BE2C (cell line): ENCODE measurements around the gene RAB14. TPM values are rescaled to one million over a fixed set of nuclear protein-coding genes. Genes with fewer than 3 reads are reported as not detected.

Experiments
- DNase-seq: peaks from one replicate; pipeline ENCODE4 v3.0.0-alpha.2; 2020
- H3K27me3 ChIP-seq: fragments of 250-450 bp; sonication (Bioruptor Pico); 2 replicates; pipeline ENCODE4 v1.5.1; 2020; ENCODE audit warnings: mild to moderate bottlenecking
- H3K36me3 ChIP-seq: fragments of 250-450 bp; sonication (Bioruptor Pico); 2 replicates; pipeline ENCODE4 v1.5.1; 2020; ENCODE audit warnings: mild to moderate bottlenecking
- H3K4me1 ChIP-seq: fragments of 250-450 bp; sonication (Bioruptor Pico); 2 replicates; pipeline ENCODE4 v1.5.1; 2020
- H3K4me3 ChIP-seq: 2 replicates; pipeline ENCODE4 v1.5.1; 2011; ENCODE audit warnings: low read depth, low read length
- H3K9me3 ChIP-seq: fragments of 250-450 bp; sonication (Bioruptor Pico); 2 replicates; pipeline ENCODE4 v1.5.1; 2020
- polyA plus RNA-seq: library from polyadenylated mRNA; unstranded; fragments of >200 nt; gene quantifications from one replicate; pipeline ENCODE4 v1.2.1, GENCODE V29; 2012; ENCODE audit warnings: low read depth, missing spikeins; ENCODE audit not compliant: insufficient read length, insufficient read depth
- TF ChIP-seq, protein P1 (sequence below): IDR thresholded peaks from 2 replicates; pipeline ENCODE4 v1.5.1; 2012; ENCODE audit warnings: mild to moderate bottlenecking, low read depth, low read length

Gene RAB14
- 56.2 TPM for polyA plus RNA-seq

- H3K4me3 ChIP-seq = peak within 1 kb of the TSS; percentile 86
- DNase-seq = peak; percentile 100
- no peaks in the 10 kb centered on the region for H3K27me3 ChIP-seq
- H3K9me3 ChIP-seq = no peaks in the 10 kb centered on the region
- no peaks in the 10 kb centered on the region; the same call in 1 of the 2 replicates for H3K4me1 ChIP-seq
- TF ChIP-seq, protein P1, sequence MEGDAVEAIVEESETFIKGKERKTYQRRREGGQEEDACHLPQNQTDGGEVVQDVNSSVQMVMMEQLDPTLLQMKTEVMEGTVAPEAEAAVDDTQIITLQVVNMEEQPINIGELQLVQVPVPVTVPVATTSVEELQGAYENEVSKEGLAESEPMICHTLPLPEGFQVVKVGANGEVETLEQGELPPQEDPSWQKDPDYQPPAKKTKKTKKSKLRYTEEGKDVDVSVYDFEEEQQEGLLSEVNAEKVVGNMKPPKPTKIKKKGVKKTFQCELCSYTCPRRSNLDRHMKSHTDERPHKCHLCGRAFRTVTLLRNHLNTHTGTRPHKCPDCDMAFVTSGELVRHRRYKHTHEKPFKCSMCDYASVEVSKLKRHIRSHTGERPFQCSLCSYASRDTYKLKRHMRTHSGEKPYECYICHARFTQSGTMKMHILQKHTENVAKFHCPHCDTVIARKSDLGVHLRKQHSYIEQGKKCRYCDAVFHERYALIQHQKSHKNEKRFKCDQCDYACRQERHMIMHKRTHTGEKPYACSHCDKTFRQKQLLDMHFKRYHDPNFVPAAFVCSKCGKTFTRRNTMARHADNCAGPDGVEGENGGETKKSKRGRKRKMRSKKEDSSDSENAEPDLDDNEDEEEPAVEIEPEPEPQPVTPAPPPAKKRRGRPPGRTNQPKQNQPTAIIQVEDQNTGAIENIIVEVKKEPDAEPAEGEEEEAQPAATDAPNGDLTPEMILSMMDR = peak; percentile 60
- H3K36me3 ChIP-seq = peaks cover 5% of the 10 kb centered on the region; the same call in 1 of the 2 replicates
Measured at GRCh38 chr9:121201738-121202533, at the start of gene RAB14. Gene RAB14 (minus strand): TSS chr9:121201869. CDS start chr9:121193412, 8,457 bp downstream.

DNA sequence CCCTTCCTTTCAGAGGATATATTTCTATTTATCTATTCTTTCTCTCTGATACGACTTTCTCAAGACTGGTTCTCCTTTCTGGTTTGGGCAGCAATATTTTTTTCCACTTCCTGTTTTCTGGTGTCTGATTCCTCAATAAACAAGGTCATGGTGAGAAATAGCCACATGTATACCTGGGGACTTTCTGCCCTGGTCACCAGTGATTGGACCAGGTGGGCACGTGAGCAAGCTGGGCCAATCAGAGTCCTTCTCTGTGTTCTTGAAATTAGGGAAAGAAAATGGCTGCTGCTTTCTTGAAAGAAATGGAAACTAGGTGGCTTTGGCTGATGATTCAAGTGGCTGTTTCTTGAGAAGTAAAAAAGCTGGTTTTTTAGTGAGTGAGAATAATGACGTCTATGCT, 47.9 kb upstream of the RAB14 start:
- TF ChIP-seq, protein P1 = no peak
- H3K27me3 ChIP-seq = peaks cover 2% of the 10 kb centered on the region
- no peaks in the 10 kb centered on the region for H3K9me3 ChIP-seq
- no peak overlapping the region for H3K4me3 ChIP-seq
- no peak for DNase-seq
- no peaks in the 10 kb centered on the region for H3K4me1 ChIP-seq
- no peaks in the 10 kb centered on the region for H3K36me3 ChIP-seq

- Histone ChIP-seq H3K36me3 (no peaks in the 10 kb centered on the region), H3K4me3 (no peak overlapping the region), H3K9me3 (no peaks in the 10 kb centered on the region), H3K4me1 (no peaks in the 10 kb centered on the region), H3K27me3 (no peaks in the 10 kb centered on the region)
- TF ChIP-seq, protein P1 = no peak
- DNase-seq = no peak
Measured at GRCh38 chr9:121246821-121247561, 45.3 kb upstream of the RAB14 start.

DNA sequence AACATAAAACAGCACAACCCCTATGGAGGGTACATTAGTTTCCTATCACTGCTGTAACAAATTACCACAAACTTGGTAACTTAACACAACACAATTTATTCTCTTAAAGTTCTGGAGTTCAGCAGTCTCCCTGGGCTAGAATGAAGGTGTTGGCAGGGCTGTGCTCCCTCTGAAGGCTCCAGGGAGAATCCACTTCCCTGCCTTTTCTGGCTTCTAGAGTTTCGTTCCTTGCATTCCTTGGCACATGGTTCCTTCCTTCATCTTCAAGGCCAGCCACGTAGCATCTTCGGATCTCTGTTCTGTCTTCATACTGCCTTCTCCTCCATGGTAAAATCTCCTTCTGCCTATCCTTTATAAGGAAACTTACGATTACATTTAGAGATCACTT, 41.3 kb upstream of the RAB14 start:
- Histone ChIP-seq H3K36me3 (no peaks in the 10 kb centered on the region), H3K27me3 (no peaks in the 10 kb centered on the region), H3K4me3 (no peak overlapping the region), H3K9me3 (no peaks in the 10 kb centered on the region; the same call in 1 of the 2 replicates), H3K4me1 (no peaks in the 10 kb centered on the region)
- TF ChIP-seq, protein P1 = no peak
- DNase-seq = no peak

GRCh38 chr9:121242219-121242958, 40.7 kb upstream of the RAB14 start:
- TF ChIP-seq, protein P1 = no peak
- H3K4me1 ChIP-seq = no peaks in the 10 kb centered on the region
- H3K27me3 ChIP-seq = no peaks in the 10 kb centered on the region
- no peaks in the 10 kb centered on the region; the same call in 1 of the 2 replicates for H3K9me3 ChIP-seq
- H3K4me3 ChIP-seq = no peak overlapping the region
- DNase-seq = no peak
- no peaks in the 10 kb centered on the region for H3K36me3 ChIP-seq
